Measurements from ENCODE around the gene TMPRSS2.
"Not testable (repeated sequence)": the region's sequence is repeated elsewhere in the genome, so short reads cannot be mapped to it uniquely, and the experiment has no call there.

Gene TMPRSS2

DNA sequence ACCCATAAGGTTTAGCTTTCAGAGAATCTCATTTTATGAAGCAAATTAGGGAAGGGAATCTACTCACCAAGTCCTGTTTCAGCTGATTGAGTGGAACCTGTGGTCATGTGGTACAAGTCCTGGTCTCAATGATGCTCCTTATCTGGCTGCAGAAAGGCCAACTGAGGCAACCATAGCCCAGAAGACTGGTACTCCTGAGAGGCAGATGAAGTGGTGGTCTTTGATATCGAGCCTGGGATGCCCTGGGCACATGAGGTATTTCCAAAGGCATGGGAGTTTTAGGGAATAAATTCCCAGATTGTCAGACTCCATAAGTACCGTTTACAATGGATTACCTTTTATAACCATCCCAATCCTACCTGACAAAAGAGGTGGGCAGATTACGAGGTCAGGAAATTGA lies 78.7 kb downstream of the TMPRSS2 start:
- no peak overlapping the region for H3K9ac ChIP-seq (ENCODE audit: low read depth, low read length)
- peaks cover 57% of the 10 kb centered on the region for H3K27me3 ChIP-seq (ENCODE audit: insufficient read depth, low read length)
- H3K36me3 ChIP-seq (ENCODE audit: insufficient read depth, low read depth, low read length), result no peaks in the 10 kb centered on the region
- H3K4me1 ChIP-seq (ENCODE audit: insufficient read depth, low read length), result no peaks in the 10 kb centered on the region; the same call in 1 of the 2 replicates
- no peaks in the 10 kb centered on the region for H3K9me3 ChIP-seq (ENCODE audit: insufficient read depth, low read depth, low read length)
- no peak overlapping the region for H3K27ac ChIP-seq (ENCODE audit: low read length)
- no peak overlapping the region for H3K4me3 ChIP-seq (ENCODE audit: low read length)

DNA sequence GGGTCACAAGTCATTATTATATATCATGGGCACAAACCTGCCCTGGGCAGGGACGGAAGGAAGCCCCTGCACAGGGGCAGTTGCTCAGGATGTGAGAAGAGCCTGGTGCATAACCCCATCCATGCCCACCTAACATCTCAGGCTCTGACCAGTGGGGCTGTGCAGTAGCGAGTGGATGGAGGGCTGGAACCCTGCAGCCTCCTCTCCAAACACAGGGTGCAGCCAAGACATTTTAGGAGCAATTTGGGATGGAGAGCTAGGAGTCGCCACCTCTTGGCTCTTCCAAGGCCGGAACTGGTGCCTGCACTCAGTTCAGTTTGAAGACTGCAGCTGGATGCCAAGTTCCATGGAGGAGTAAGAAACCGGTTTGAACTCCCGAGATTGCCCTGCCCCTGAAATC lies 79.1 kb downstream of the TMPRSS2 start:
- Histone ChIP-seq H3K9me3 (ENCODE audit: insufficient read depth, low read depth, low read length) (no peaks in the 10 kb centered on the region), H3K27ac (ENCODE audit: low read length) (no peak overlapping the region), H3K4me3 (ENCODE audit: low read length) (no peak overlapping the region), H3K4me1 (ENCODE audit: insufficient read depth, low read length) (no peaks in the 10 kb centered on the region; the same call in 1 of the 2 replicates), H3K27me3 (ENCODE audit: insufficient read depth, low read length) (peaks cover 62% of the 10 kb centered on the region), H3K9ac (ENCODE audit: low read depth, low read length) (no peak overlapping the region), H3K36me3 (ENCODE audit: insufficient read depth, low read depth, low read length) (no peaks in the 10 kb centered on the region)

DNA sequence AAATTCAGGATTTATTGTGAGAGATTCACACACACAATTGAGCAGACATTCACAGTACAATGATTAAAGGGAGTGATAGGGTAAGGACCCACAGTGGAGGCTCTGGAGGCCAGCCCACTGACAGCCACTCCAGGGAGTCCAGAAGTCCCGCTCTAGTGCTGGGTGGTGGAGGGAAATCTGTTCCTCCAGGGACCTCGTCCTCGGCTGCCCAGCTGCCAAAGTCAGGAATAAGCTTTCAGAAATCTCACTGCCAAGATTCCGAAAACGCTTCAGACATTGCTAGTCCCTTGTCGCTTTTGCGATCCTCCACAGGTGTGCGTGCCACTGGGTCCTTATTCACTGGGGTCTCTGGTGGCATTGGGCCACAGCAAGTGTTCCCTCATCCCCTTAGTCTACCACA lies 79.6 kb downstream of the TMPRSS2 start:
- Histone ChIP-seq H3K4me3 (ENCODE audit: low read length) (no peak overlapping the region), H3K9ac (ENCODE audit: low read depth, low read length) (no peak overlapping the region), H3K36me3 (ENCODE audit: insufficient read depth, low read depth, low read length) (no peaks in the 10 kb centered on the region), H3K27ac (ENCODE audit: low read length) (no peak overlapping the region), H3K4me1 (ENCODE audit: insufficient read depth, low read length) (no peaks in the 10 kb centered on the region; the same call in 1 of the 2 replicates), H3K9me3 (ENCODE audit: insufficient read depth, low read depth, low read length) (no peaks in the 10 kb centered on the region), H3K27me3 (ENCODE audit: insufficient read depth, low read length) (peaks cover 64% of the 10 kb centered on the region)

DNA sequence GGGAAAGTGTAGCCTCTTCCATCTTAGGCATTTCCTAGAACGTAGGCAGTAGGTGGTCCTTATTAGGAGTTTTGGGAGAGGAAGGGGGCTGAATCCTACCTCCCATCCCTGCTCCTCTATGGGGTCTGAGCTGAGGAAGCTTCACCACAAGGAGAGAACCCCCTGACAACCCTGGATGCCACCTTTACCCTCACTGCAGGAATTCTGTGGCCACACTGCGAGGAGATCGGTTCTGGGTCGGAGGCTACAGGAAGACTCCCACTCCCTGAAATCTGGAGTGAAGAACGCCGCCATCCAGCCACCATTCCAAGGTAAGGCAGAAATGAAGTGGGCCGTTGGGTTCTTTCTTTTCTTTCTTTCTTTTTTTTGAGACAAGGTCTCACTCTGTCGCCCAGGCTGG lies 80.4 kb downstream of the TMPRSS2 start:
- H3K9ac ChIP-seq (ENCODE audit: low read depth, low read length), result no peak overlapping the region
- H3K4me1 ChIP-seq (ENCODE audit: insufficient read depth, low read length), result no peaks in the 10 kb centered on the region; the same call in 1 of the 2 replicates
- H3K9me3 ChIP-seq (ENCODE audit: insufficient read depth, low read depth, low read length), result no peaks in the 10 kb centered on the region
- H3K36me3 ChIP-seq (ENCODE audit: insufficient read depth, low read depth, low read length), result no peaks in the 10 kb centered on the region
- H3K27me3 ChIP-seq (ENCODE audit: insufficient read depth, low read length), result peaks cover 65% of the 10 kb centered on the region
- H3K4me3 ChIP-seq (ENCODE audit: low read length), result no peak overlapping the region
- H3K27ac ChIP-seq (ENCODE audit: low read length), result no peak overlapping the region

DNA sequence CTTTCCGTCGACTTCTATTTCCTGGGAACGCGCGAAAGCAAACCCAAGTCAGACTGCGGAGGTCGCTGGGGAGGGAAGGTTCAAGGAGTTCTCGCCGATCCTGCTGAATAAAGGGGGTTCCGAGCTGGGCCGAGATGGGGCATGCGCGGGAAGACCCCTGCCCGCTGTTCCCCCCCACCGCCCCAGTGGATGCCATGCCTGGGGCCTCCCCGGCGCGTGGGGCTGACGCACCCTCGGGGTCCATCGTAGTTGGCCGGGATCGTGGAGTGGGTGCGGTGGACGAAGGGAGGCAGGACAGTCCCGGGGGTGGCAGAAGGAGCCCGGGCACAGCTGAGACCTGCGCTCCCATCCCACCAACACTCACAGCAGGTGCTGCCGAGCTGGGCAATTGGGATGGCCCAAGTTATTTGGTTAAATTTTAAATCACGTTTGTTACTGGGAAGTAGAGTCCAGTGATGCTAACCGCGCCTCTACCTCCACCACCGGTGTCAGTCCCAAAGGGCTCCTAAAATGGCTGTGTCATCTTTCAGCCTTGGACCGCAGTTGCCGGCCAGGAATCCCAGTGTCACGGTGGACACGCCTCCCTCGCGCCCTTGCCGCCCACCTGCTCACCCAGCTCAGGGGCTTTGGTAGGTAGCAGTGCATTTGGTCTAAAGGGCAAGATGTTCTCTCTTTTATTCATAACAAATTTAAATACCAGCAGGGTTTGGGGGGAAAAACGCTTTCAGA lies 81.1 kb downstream of the TMPRSS2 start:
- H3K4me1 ChIP-seq (ENCODE audit: insufficient read depth, low read length), result no peaks in the 10 kb centered on the region; the same call in 1 of the 2 replicates
- H3K27ac ChIP-seq (ENCODE audit: low read length), result no peak overlapping the region
- H3K27me3 ChIP-seq (ENCODE audit: insufficient read depth, low read length), result peaks cover 72% of the 10 kb centered on the region
- no peaks in the 10 kb centered on the region for H3K9me3 ChIP-seq (ENCODE audit: insufficient read depth, low read depth, low read length)
- no peak overlapping the region for H3K9ac ChIP-seq (ENCODE audit: low read depth, low read length)
- H3K4me3 ChIP-seq (ENCODE audit: low read length), result peak overlapping the region; percentile 73
- H3K36me3 ChIP-seq (ENCODE audit: insufficient read depth, low read depth, low read length), result no peaks in the 10 kb centered on the region

DNA sequence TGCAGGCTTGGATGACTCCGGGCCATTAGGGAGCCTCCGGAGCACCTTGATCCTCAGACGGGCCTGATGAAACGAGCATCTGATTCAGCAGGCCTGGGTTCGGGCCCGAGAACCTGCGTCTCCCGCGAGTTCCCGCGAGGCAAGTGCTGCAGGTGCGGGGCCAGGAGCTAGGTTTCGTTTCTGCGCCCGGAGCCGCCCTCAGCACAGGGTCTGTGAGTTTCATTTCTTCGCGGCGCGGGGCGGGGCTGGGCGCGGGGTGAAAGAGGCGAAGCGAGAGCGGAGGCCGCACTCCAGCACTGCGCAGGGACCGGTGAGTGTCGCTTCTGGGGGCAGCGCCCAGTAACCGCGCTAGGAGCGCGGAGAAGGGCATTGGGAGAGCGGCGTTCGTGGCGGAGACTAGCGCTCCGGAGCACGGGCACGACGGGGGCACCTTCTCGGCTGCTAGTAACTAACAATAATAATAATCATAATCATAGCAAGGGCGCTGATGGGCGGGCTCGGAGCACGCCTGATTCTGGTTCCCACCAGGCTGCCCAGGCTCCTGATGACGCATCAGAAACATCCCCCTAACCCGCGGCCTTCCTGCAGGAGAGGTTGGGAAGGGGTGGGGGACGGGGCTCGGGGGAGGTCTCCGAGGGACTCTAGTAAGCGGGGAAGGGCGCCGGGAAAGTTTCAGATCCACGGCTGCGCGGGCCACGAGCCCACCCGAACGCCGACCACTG lies 81.8 kb downstream of the TMPRSS2 start, which contains the start of gene MX1:
MX1 (plus strand) TSS at position 286 of the 722 bp plus-strand sequence. CDS start 5,832 bp downstream, outside the sequence.
- Histone ChIP-seq H3K27me3 (ENCODE audit: insufficient read depth, low read length) (peaks cover 75% of the 10 kb centered on the region), H3K4me3 (ENCODE audit: low read length) (peak within 1 kb of the TSS; percentile 73), H3K9ac (ENCODE audit: low read depth, low read length) (peak within 1 kb of the TSS; percentile 33; the same call in 1 of the 2 replicates), H3K36me3 (ENCODE audit: insufficient read depth, low read depth, low read length) (no peaks in the 10 kb centered on the region), H3K9me3 (ENCODE audit: insufficient read depth, low read depth, low read length) (no peaks in the 10 kb centered on the region), H3K27ac (ENCODE audit: low read length) (no peak within 1 kb of the TSS), H3K4me1 (ENCODE audit: insufficient read depth, low read length) (no peaks in the 10 kb centered on the region; the same call in 1 of the 2 replicates)

DNA sequence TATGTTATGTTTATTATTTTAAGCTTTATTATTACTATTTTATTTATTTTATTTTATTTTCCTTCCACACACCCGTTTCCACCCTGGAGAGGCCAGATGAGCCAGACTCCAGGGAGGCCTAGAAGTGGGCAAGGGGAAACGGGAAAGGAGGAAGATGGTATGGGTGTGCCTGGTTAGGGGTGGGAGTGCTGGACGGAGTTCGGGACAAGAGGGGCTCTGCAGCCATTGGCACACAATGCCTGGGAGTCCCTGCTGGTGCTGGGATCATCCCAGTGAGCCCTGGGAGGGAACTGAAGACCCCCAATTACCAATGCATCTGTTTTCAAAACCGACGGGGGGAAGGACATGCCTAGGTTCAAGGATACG lies 82.4 kb downstream of the TMPRSS2 start:
- Histone ChIP-seq H3K4me3 (ENCODE audit: low read length) (peak overlapping the region; percentile 73), H3K27me3 (ENCODE audit: insufficient read depth, low read length) (peaks cover 75% of the 10 kb centered on the region), H3K9me3 (ENCODE audit: insufficient read depth, low read depth, low read length) (no peaks in the 10 kb centered on the region), H3K9ac (ENCODE audit: low read depth, low read length) (peak overlapping the region; percentile 33; the same call in 1 of the 2 replicates), H3K4me1 (ENCODE audit: insufficient read depth, low read length) (no peaks in the 10 kb centered on the region; the same call in 1 of the 2 replicates), H3K36me3 (ENCODE audit: insufficient read depth, low read depth, low read length) (no peaks in the 10 kb centered on the region), H3K27ac (ENCODE audit: low read length) (no peak overlapping the region)

DNA sequence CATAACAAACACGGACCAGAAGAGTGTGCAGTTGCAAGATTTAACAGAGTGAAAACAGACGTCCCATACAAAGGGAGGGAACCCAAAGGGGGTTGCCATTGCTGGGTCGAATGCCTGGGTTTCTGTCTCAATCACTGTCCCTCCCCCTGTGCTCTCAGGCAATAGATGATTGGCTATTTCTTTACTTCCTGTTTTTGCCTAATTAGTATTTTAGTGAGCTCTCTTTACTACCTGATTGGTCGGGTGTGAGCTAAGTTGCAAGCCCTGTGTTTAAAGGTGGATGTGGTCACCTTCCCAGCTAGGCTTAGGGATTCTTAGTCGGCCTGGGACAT lies 84.7 kb downstream of the TMPRSS2 start:
- H3K4me3 ChIP-seq (ENCODE audit: low read length); H3K36me3 ChIP-seq (ENCODE audit: insufficient read depth, low read depth, low read length); H3K27ac ChIP-seq (ENCODE audit: low read length); H3K9me3 ChIP-seq (ENCODE audit: insufficient read depth, low read depth, low read length); H3K9ac ChIP-seq (ENCODE audit: low read depth, low read length); H3K4me1 ChIP-seq (ENCODE audit: insufficient read depth, low read length): not testable (repeated sequence)
- peaks cover 61% of the 10 kb centered on the region for H3K27me3 ChIP-seq (ENCODE audit: insufficient read depth, low read length)

DNA sequence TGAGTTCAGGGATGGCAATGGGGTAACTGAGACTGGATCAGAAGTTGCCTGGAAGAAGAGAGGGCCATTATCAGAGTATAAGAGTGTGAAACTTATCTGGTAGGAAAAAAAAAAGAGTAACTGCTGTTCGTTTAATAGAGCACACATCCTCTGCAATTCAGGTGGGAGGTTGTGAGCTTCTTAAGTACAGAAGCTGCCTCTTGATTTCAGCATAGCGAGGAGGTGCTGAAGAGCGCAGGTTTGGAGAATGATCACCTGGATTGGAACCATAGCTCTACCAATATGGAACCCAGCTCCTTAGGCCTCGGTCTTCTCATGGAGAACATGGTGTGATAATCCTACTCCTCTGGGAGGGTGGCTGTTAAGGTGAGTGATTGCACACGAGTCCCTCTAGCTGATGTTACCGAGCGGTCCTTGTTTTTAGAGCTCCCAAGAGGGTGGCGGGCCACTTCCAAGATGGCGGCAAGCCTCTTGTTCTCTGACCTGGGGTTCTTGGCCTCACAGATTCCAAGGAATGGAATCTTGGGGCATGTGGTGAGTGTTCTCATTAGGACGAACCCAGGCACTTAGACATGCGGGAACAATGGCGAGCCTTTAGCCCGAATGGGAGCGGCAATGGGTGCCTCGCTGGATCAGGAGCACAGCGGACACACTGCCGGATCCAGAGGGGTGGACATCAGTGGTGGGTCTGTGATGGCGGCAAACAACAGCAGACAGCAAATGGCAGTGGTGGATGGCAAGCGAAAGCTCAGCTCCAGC lies 85.2 kb downstream of the TMPRSS2 start:
- no peaks in the 10 kb centered on the region for H3K36me3 ChIP-seq (ENCODE audit: insufficient read depth, low read depth, low read length)
- H3K9me3 ChIP-seq (ENCODE audit: insufficient read depth, low read depth, low read length), result no peaks in the 10 kb centered on the region
- H3K27ac ChIP-seq (ENCODE audit: low read length), result no peak overlapping the region
- H3K27me3 ChIP-seq (ENCODE audit: insufficient read depth, low read length), result peaks cover 55% of the 10 kb centered on the region
- no peak overlapping the region for H3K9ac ChIP-seq (ENCODE audit: low read depth, low read length)
- H3K4me1 ChIP-seq (ENCODE audit: insufficient read depth, low read length), result peaks cover 9% of the 10 kb centered on the region; the same call in 1 of the 2 replicates
- no peak overlapping the region for H3K4me3 ChIP-seq (ENCODE audit: low read length)

DNA sequence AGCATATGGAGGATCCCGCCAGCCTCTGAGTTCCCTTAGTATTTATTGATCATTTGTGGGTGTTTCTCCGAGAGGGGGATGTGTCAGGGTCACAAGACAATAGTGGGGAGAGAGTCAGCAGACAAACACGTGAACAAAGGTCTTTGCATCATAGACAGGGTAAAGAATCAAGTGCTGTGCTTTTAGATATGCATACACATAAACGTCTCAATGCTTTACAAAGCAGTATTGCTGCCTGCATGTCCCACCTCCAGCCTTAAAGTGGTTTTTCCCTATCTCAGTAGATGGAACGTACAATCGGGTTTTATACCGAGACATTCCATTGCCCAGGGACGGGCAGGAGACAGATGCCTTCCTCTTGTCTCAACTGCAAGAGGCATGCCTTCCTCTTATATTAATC lies 87.0 kb downstream of the TMPRSS2 start:
- not testable (repeated sequence) for H3K27ac ChIP-seq (ENCODE audit: low read length); H3K9ac ChIP-seq (ENCODE audit: low read depth, low read length); H3K4me1 ChIP-seq (ENCODE audit: insufficient read depth, low read length); H3K9me3 ChIP-seq (ENCODE audit: insufficient read depth, low read depth, low read length); H3K36me3 ChIP-seq (ENCODE audit: insufficient read depth, low read depth, low read length)
- Histone ChIP-seq H3K4me3 (ENCODE audit: low read length) (peak overlapping the region; percentile 75; the same call in 1 of the 2 replicates), H3K27me3 (ENCODE audit: insufficient read depth, low read length) (peaks cover 38% of the 10 kb centered on the region)

DNA sequence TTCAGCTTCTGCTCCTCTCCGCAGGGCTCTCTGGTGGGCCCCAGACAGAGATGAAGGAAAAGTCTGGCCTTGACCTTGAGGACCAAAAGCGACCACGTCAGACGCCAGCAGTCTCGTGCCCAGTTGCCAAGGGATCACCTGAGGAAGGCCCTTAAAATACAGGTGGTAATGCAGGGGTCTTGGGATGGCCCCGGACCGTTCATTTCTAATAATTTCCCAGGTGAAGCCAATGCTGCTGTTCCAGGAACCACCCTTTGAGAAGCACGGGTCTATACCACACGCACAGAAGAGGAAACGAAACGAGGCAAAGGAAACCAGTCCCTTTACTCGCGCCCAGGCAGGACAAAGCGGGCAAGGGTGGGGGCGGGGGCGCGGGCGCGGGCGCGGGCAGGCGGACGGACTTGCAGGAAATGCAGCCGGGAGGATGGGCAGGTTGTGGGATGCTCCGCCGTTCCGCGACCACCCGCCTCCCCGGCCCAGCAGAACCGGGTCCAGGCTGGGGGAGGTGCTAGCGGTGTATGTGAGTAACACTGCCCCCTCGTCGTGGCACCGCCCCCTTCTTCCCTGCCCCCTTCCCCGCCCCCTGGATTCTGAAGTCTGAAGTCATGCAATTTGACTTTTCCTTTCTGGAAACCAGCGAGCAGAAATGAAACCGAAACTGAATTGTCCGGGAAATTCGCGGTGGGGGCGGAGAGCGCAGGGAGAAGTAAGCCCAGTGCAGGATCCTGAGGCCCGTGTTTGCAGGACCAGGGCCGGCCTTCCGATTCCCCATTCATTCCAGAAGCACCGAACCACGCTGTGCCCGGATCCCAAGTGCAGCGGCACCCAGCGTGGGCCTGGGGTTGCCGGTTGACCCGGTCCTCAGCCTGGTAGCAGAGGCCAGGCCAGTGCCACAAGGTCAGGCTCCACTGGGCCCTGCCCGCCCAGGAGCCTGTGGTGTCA lies 87.8 kb downstream of the TMPRSS2 start:
- peaks cover 9% of the 10 kb centered on the region; the same call in 1 of the 2 replicates for H3K4me1 ChIP-seq (ENCODE audit: insufficient read depth, low read length)
- no peaks in the 10 kb centered on the region for H3K36me3 ChIP-seq (ENCODE audit: insufficient read depth, low read depth, low read length)
- no peak overlapping the region for H3K27ac ChIP-seq (ENCODE audit: low read length)
- peaks cover 30% of the 10 kb centered on the region for H3K27me3 ChIP-seq (ENCODE audit: insufficient read depth, low read length)
- H3K4me3 ChIP-seq (ENCODE audit: low read length), result peak overlapping the region; percentile 75
- H3K9ac ChIP-seq (ENCODE audit: low read depth, low read length), result peak overlapping the region; percentile 82
- H3K9me3 ChIP-seq (ENCODE audit: insufficient read depth, low read depth, low read length), result no peaks in the 10 kb centered on the region; the same call in 1 of the 2 replicates
